H1 (cell line): Measurements from ENCODE around the gene ZNF33B.

Experiments used
- CEBPB ChIP-seq: IDR thresholded peaks from 2 replicates; pipeline ENCODE4 v1.6.1; 2012; ENCODE audit warnings: low read depth, low read length
- CTCF ChIP-seq, 3 experiments: IDR thresholded peaks; 1 replicate in 2 of 3; 2 replicates in 1 of 3; pipeline versions ENCODE4 v1.5.1 to v1.6.1; 2011; ENCODE audit warnings: low read length in 3 of 3, mild to moderate bottlenecking in 3 of 3, inconsistent platforms in 2 of 3, low read depth in 1 of 3, moderate library complexity in 1 of 3; ENCODE audit not compliant: insufficient read depth in 1 of 3; ENCODE audit errors: control extremely low read depth in 1 of 3
- JUN ChIP-seq: IDR thresholded peaks from 2 replicates; pipeline ENCODE4 v1.6.1; 2011; ENCODE audit warnings: low read depth, mild to moderate bottlenecking, improper control_type of control experiment, low read length
- JUND ChIP-seq: IDR thresholded peaks from 2 replicates; pipeline ENCODE4 v1.6.1; 2011; ENCODE audit warnings: mild to moderate bottlenecking, improper control_type of control experiment, low read length
- RAD21 ChIP-seq, 2 experiments: IDR thresholded peaks in 1 of 2; conservative IDR thresholded peaks in 1 of 2; 2 replicates each; pipeline ENCODE4 v1.6.1; 2011; ENCODE audit warnings: low read depth in 2 of 2, low read length in 2 of 2, improper control_type of control experiment in 1 of 2, inconsistent platforms in 1 of 2, mild to moderate bottlenecking in 1 of 2, moderate library complexity in 1 of 2
- TAF1 ChIP-seq: IDR thresholded peaks from 2 replicates; pipeline ENCODE4 v1.6.1; 2011; ENCODE audit warnings: mild to moderate bottlenecking, low read depth, low read length

DNA sequence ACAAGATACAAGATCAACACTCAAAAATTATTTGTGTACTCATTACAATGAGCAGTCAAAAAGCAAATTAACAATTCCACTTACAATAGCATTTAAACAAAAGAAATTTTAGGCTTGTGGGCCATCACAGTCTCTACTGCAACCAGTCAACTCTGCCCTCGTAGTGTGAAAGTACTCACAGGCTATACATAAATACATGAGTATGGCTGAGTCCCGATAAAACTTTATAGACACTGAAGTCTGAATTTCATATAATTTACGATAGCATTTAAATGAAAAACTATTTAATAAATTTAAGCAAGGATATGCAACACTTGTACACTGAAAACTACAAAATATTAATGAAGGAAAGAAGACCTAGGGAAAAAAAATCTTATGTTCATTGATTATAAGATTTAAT, 90.1 kb downstream of the ZNF33B start:
- TF ChIP-seq RAD21 (IDR thresholded peaks at IDR 0.05 in 1 of 2, conservative IDR thresholded peaks at IDR 0.05 in 1 of 2; ENCODE audit: low read depth in 2 of 2, low read length in 2 of 2) (no peak), JUND (no peak), TAF1 (no peak), JUN (no peak), CTCF (IDR thresholded peaks at IDR 0.05; ENCODE audit: control extremely low read depth in 1 of 3, insufficient read depth in 1 of 3, low read depth in 1 of 3, low read length in 3 of 3) (no peak), CEBPB (no peak)
